Endometrial microvascular endothelial cells (primary cell): ENCODE measurements around the gene TRIAP1. TPM values are rescaled to one million over a fixed set of nuclear protein-coding genes. Genes with fewer than 3 reads are reported as not detected.
"Not testable (repeated sequence)": the region's sequence is repeated elsewhere in the genome, so short reads cannot be mapped to it uniquely, and the experiment has no call there.

ENCODE experiments used
- in situ Hi-C: cut with HindIII; loops from 2 replicates; pipeline ENCODE4 v1.10.0; 2017; ENCODE audit warnings: low sequenced_read_pairs, low pct_unique_long_range_greater_than_20kb; ENCODE audit errors: inconsistent ontology term
- total RNA-seq: library from RNA; depleted of rRNA; stranded (reverse); fragments of >200 nt; gene quantifications from one replicate; pipeline ENCODE4 v1.2.3, GENCODE V29; 2015; ENCODE audit errors: inconsistent ontology term

TRIAP1 gene
- total RNA-seq, 1 donor from 2014 or later, result 91.2 TPM

- in situ Hi-C loops, result no loop called here
These were observed 23.4 kb upstream of the TRIAP1 start, which contains the start of gene SRSF9 for GRCh38 chr12:120469450-120470149. TSS of gene SRSF9 (minus strand) at chr12:120469748. CDS start at chr12:120469609, 139 bp downstream.

- in situ Hi-C loops, result no loop called here
These were observed 22.8 kb upstream of the TRIAP1 start for GRCh38 chr12:120468821-120469449.

- in situ Hi-C loops, result no loop called here
These were observed 22.2 kb upstream of the TRIAP1 start for GRCh38 chr12:120468325-120468820.

GRCh38 chr12:120467439-120467838, 21.3 kb upstream of the TRIAP1 start:
- in situ Hi-C loops, result no loop called here

GRCh38 chr12:120466560-120467315, 20.6 kb upstream of the TRIAP1 start:
- in situ Hi-C loops, result no loop called here

- in situ Hi-C loops, result no loop called here
These were observed 19.6 kb upstream of the TRIAP1 start for GRCh38 chr12:120465756-120466155.

GRCh38 chr12:120463712-120464111, 17.5 kb upstream of the TRIAP1 start:
- in situ Hi-C loops, result no loop called here

- in situ Hi-C loops, result no loop called here
These were observed 16.0 kb upstream of the TRIAP1 start for GRCh38 chr12:120462099-120462640.

- in situ Hi-C loops, result no loop called here
These were observed 14.0 kb upstream of the TRIAP1 start for GRCh38 chr12:120460157-120460556.

- in situ Hi-C loops, result no loop called here
These were observed 10.9 kb upstream of the TRIAP1 start for GRCh38 chr12:120457133-120457532.

- in situ Hi-C loops, result no loop called here
These were observed 9.1 kb upstream of the TRIAP1 start for GRCh38 chr12:120455302-120455701.

GRCh38 chr12:120453977-120454376, 7.8 kb upstream of the TRIAP1 start:
- in situ Hi-C loops, result no loop called here

- in situ Hi-C loops, result no loop called here
These were observed 7.0 kb upstream of the TRIAP1 start for GRCh38 chr12:120453060-120453750.

GRCh38 chr12:120452524-120452923, 6.3 kb upstream of the TRIAP1 start:
- in situ Hi-C loops, result not testable (repeated sequence)

GRCh38 chr12:120447992-120448391, 1.8 kb upstream of the TRIAP1 start:
- in situ Hi-C loops, result no loop called here

GRCh38 chr12:120446844-120447178, 627 bp upstream of the TRIAP1 start:
- in situ Hi-C loops, result not testable (repeated sequence)

- in situ Hi-C loops, result no loop called here
These were observed 1.5 kb downstream of the TRIAP1 start for GRCh38 chr12:120444676-120445075.

- in situ Hi-C loops, result no loop called here
These were observed 6.4 kb downstream of the TRIAP1 start for GRCh38 chr12:120439646-120440247.
